Testis (tissue), 3 donors: Measurements from ENCODE around the gene DNAI4. TPM values are rescaled to one million over a fixed set of nuclear protein-coding genes. Genes with fewer than 3 reads are reported as not detected.

ENCODE experiments used
- DNase-seq: peaks from one replicate; pipeline ENCODE4 v3.0.0-alpha.2; 2019
- H3K27ac ChIP-seq, 2 donors: fragments of 200-600 bp; sonication (generic); one replicate each; pipeline ENCODE4 v1.5.1; 2019
- H3K27me3 ChIP-seq: fragments of 200-600 bp; sonication (generic); one replicate; pipeline ENCODE4 v1.5.1; 2019
- H3K36me3 ChIP-seq: fragments of 200-600 bp; sonication (generic); one replicate; pipeline ENCODE4 v1.5.1; 2017; ENCODE audit warnings: low read depth; ENCODE audit errors: missing control alignments
- H3K4me1 ChIP-seq: fragments of 200-600 bp; sonication (generic); one replicate; pipeline ENCODE4 v1.5.1; 2019
- H3K4me3 ChIP-seq, 2 donors: fragments of 200-600 bp; sonication (generic); one replicate each; pipeline ENCODE4 v1.5.1; 2017 to 2019
- H3K9me3 ChIP-seq: fragments of 200-600 bp; sonication (generic); one replicate; pipeline ENCODE4 v1.5.1; 2017
- POLR2A ChIP-seq: fragments of 450-650 bp; IDR thresholded peaks from one replicate; pipeline ENCODE4 v1.6.1; 2017; ENCODE audit warnings: antibody characterized with exemption, mild to moderate bottlenecking, moderate library complexity
- WGBS, 2 donors: methylation state at CpG; one replicate each; pipeline ENCODE4 v1.1.5; 2018; 5-methylcytosine and 5-hydroxymethylcytosine counted together
- intact Hi-C: fragments of 100-400 bp; cut with DNase I; formaldehyde crosslinking; loops from one replicate; pipeline ENCODE4 v1.15.1; 2023; ENCODE audit warnings: low total_unique reads
- polyA plus RNA-seq: library from polyadenylated mRNA; stranded (reverse); fragments of 350-450 nt; fragmentation: Illumina TruSeq; extraction: RNeasy Lipid Tissue Mini Kit (QIAGEN cat#74804); gene quantifications from one replicate; pipeline ENCODE4 v1.2.3, GENCODE V29; 2014; ENCODE audit warnings: low read depth, low replicate concordance; ENCODE audit not compliant: insufficient read depth
- total RNA-seq, 2 donors: library from RNA; depleted of rRNA; stranded (reverse); fragments of >200 nt; gene quantifications; one replicate each; pipeline ENCODE4 v1.2.3, GENCODE V29; 2016
- TF ChIP-seq, protein P1 (sequence below), 3 experiments: fragments of 450-650 bp in 2 of 3; fragments of 200-600 bp in 1 of 3; sonication (generic) in 1 of 3; IDR thresholded peaks; one replicate each; pipeline ENCODE4 v1.5.1; 2016 to 2019; ENCODE audit warnings: antibody characterized with exemption in 3 of 3, mild to moderate bottlenecking in 2 of 3, moderate library complexity in 1 of 3

Gene DNAI4
- total and polyA plus RNA-seq, 3 donors from 2014 or later: 21.7 to 56.7 (median 40.8) TPM

DNA sequence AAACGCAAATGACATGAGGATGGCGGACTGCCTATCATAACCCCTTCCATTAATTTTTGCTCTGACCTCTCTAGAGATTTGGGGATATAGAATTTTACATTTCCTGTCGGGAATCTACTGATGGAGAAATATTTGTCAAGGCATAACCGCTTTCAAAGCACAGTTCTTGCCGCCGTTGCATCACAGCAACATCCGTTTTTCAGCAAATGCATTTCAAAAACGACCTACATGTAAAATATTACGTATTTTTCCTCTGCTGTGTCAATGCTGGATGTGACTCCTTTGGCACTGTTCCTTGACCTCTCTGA is 5.0 kb upstream of the DNAI4 start:
- Histone ChIP-seq H3K9me3 (no peaks in the 10 kb centered on the region), H3K4me1 (peaks cover 2% of the 10 kb centered on the region), H3K27me3 (no peaks in the 10 kb centered on the region), H3K4me3 (peak overlapping the region; percentile 83 to 89), H3K36me3 (no peaks in the 10 kb centered on the region), H3K27ac (peak overlapping the region; percentile 95 to 98)
- 4 to 7% methylated on average over 9 of the region's 9 CpGs for WGBS, 2 donors
- no peak for DNase-seq
- intact Hi-C loops: no loop called here
- TF ChIP-seq, protein P1, sequence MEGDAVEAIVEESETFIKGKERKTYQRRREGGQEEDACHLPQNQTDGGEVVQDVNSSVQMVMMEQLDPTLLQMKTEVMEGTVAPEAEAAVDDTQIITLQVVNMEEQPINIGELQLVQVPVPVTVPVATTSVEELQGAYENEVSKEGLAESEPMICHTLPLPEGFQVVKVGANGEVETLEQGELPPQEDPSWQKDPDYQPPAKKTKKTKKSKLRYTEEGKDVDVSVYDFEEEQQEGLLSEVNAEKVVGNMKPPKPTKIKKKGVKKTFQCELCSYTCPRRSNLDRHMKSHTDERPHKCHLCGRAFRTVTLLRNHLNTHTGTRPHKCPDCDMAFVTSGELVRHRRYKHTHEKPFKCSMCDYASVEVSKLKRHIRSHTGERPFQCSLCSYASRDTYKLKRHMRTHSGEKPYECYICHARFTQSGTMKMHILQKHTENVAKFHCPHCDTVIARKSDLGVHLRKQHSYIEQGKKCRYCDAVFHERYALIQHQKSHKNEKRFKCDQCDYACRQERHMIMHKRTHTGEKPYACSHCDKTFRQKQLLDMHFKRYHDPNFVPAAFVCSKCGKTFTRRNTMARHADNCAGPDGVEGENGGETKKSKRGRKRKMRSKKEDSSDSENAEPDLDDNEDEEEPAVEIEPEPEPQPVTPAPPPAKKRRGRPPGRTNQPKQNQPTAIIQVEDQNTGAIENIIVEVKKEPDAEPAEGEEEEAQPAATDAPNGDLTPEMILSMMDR (IDR thresholded peaks at IDR 0.05): no peak
- no peak for TF ChIP-seq POLR2A

DNA sequence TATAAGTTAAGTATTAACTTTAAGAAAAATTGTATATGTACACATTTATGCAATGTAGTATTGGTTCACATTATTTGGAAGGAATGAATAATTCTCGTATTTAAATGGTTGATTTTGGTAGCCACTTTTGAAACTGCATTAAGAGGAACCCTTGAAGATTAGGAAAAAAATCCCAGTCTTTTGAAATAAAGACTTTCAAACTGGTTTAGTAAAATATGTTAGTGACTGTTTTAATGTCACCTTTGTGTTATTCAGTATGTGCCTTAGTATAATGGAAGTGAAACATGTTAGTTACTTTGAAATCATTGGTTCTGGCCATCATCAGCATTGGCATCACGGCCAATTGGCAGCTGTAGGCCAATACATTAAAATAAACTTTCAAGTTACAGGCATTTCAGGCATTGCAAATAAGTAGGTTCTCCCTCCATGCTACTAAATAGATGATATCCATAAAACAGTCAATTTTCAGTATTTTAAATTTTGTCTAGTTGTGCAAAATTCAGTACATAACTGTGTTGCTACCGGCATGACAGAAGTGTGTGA is 4.6 kb upstream of the DNAI4 start:
- no peaks in the 10 kb centered on the region for H3K9me3 ChIP-seq
- no peak for TF ChIP-seq POLR2A
- H3K27ac ChIP-seq: peak overlapping the region; percentile 95 to 98
- no peak for DNase-seq
- no peaks in the 10 kb centered on the region for H3K36me3 ChIP-seq
- 39 to 40% methylated on average over 3 of the region's 3 CpGs for WGBS, 2 donors
- no peaks in the 10 kb centered on the region for H3K27me3 ChIP-seq
- no peaks in the 10 kb centered on the region for H3K4me1 ChIP-seq
- H3K4me3 ChIP-seq: peak overlapping the region; percentile 83 to 89
- intact Hi-C loops: no loop called here

DNA sequence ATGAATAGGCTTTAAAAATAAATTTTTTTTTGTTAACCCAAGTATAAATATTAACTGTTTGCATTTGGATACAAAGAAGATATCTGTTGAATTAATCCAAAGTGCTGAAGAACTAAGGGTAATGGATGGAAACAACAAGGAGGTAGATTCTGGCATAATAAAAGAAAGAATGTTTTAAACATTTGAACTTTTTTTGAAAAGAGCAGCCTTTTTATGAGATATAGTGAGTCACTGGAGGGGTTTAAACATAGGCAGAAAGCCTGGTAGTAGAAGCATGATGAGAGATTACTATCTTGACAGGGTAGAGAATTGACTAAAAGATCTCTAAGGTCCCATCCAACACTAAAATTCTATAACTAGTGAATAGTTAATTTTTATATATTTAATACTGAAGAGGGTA is 2.9 kb upstream of the DNAI4 start:
- Histone ChIP-seq H3K9me3 (no peaks in the 10 kb centered on the region), H3K27ac (peak overlapping the region in 1 of 2 donors; percentile 4), H3K4me3 (no peak overlapping the region), H3K36me3 (no peaks in the 10 kb centered on the region), H3K27me3 (no peaks in the 10 kb centered on the region), H3K4me1 (peaks cover 11% of the 10 kb centered on the region)
- intact Hi-C loops: no loop called here
- TF ChIP-seq, protein P1 (IDR thresholded peaks at IDR 0.05): no peak
- TF ChIP-seq POLR2A: no peak
- DNase-seq: no peak

DNA sequence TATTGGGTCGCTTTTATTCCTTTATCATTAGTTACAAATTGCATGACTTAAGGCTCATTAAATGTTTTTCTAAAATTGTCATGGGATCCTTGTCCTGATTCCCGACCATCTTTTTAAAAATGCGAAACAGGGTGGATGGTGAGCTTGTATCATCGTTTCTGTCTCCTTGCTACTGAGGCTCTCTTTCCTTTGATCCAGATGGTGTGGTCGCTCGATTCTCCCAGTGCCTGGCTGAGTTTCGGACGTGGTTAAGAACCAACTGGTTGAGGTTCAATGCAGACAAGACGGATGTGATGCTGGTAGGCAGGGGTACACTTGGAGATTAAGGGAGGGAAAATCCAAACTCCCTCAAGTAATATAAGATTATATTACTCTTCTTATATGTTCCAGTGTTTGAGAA is 1.3 kb upstream of the DNAI4 start:
- no peaks in the 10 kb centered on the region for H3K36me3 ChIP-seq
- no peaks in the 10 kb centered on the region for H3K27me3 ChIP-seq
- peak overlapping the region; percentile 83 to 84 for H3K4me3 ChIP-seq
- H3K4me1 ChIP-seq: peaks cover 11% of the 10 kb centered on the region
- no peaks in the 10 kb centered on the region for H3K9me3 ChIP-seq
- intact Hi-C loops: no loop called here
- WGBS, 2 donors: 14 to 23% methylated on average over 9 of the region's 9 CpGs
- peak overlapping the region; percentile 71 to 95 for H3K27ac ChIP-seq
- TF ChIP-seq POLR2A: no peak
- TF ChIP-seq, protein P1 (IDR thresholded peaks at IDR 0.05): no peak
- DNase-seq: no peak

DNA sequence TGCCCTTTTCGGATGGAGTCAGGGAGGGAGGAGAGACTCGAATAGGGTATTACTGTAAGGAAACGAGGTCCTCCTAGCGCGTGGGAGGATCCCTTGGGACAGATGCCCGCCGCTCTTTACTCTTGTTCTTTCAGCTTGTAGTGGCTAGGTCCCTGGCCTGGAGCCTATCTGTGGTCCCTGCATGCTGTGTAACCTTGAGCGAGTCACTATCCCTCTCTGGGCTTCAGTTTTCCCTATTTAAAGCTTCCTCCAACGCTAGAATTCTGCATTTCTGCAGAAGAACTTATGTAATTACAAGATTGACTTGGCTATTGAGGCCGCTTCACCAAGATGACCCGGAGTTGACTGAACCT is 878 bp upstream of the DNAI4 start:
- DNase-seq: no peak
- intact Hi-C loops: no loop called here
- Histone ChIP-seq H3K4me3 (peak overlapping the region; percentile 83 to 84), H3K27me3 (no peaks in the 10 kb centered on the region), H3K4me1 (peaks cover 12% of the 10 kb centered on the region), H3K9me3 (no peaks in the 10 kb centered on the region), H3K27ac (peak overlapping the region; percentile 71 to 95), H3K36me3 (no peaks in the 10 kb centered on the region)
- TF ChIP-seq, protein P1 (IDR thresholded peaks at IDR 0.05): no peak
- TF ChIP-seq POLR2A: no peak
- 3% methylated on average over 10 to 11 of the region's 11 CpGs for WGBS, 2 donors
